ENCODE measurements around the gene P2RX3. TPM values are rescaled to one million over a fixed set of nuclear protein-coding genes. Genes with fewer than 3 reads are reported as not detected.
A peak's percentile ranks its signal among the peaks of the same experiment; 100 is the strongest.

Gene P2RX3
- total and polyA plus RNA-seq, 2 of the 8 experiments (the other 6 are each of a cell fraction or from before 2014, with no cell fraction given) = 0.45 to 0.47 TPM

DNA sequence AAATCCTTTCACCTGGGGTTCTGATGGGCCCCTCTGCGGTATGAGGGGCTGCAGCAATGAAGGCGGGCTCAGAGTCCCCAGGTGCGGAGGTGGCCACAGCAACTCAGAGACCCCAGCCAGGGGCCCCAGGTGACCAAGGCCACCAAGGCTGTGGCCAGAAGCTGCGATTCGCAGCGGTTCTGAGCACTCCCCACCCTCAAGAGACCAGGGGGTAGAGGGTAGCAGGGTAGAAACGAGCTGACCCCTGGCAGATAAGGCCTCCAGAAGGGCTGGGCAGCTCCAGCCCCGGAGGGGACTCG, 14.3 kb upstream of the P2RX3 start:
- Histone ChIP-seq H4K5ac (ENCODE audit: insufficient read length, low read depth, low read length) (peak overlapping the region; percentile 40), H2BK15ac (ENCODE audit: low read length) (no peak overlapping the region), H3K23ac (ENCODE audit: insufficient read length) (no peak overlapping the region), H3K9ac (replicated peaks in 1 of 4; ENCODE audit: extremely low read depth in 1 of 4, low read depth in 3 of 4, low read length in 3 of 4) (peak overlapping the region in 3 of 4 experiments; percentile 67 to 71 (median 68); a peak in 6 of 7 replicates), H3K23me2 (ENCODE audit: low read depth, low read length) (peaks cover 17% of the 10 kb centered on the region), H3K4me2 (ENCODE audit: insufficient read depth in 1 of 2, low read depth in 2 of 2, low read length in 2 of 2) (peak overlapping the region; percentile 74 to 78), H4K8ac (ENCODE audit: extremely low read depth, insufficient read depth, low read length) (no peak overlapping the region), H3K9me3 (ENCODE audit: insufficient read depth in 2 of 2, low read depth in 1 of 2, low read length in 1 of 2) (no peaks in the 10 kb centered on the region), H4K20me1 (replicated peaks in 1 of 2; ENCODE audit: control insufficient read depth in 1 of 2, insufficient read depth in 2 of 2, low read length in 2 of 2) (peaks cover 3 to 5% of the 10 kb centered on the region in 2 experiments), H2BK20ac (ENCODE audit: low read length) (no peak overlapping the region), H3K4ac (replicated peaks; ENCODE audit: insufficient read length, low read depth, low read length) (no peak overlapping the region), H3K27ac (ENCODE audit: low read depth, low read length) (peak overlapping the region; percentile 71; the same call in 1 of the 2 replicates), H3K18ac (ENCODE audit: extremely low read depth, low read length) (peak overlapping the region; percentile 83), H2AFZ (ENCODE audit: low read length) (no peak overlapping the region), H2BK5ac (ENCODE audit: low read depth, low read length) (no peak overlapping the region; the same call in 1 of the 2 replicates), H3K4me1 (replicated peaks in 1 of 4; ENCODE audit: control insufficient read depth in 3 of 4, insufficient read depth in 4 of 4, low read length in 3 of 4) (peaks cover 0 to 24% (median 19%) of the 10 kb centered on the region in 4 experiments; a peak in 6 of 7 replicates), H2BK12ac (ENCODE audit: low read depth, low read length) (no peak overlapping the region; the same call in 1 of the 2 replicates), H2AK5ac (ENCODE audit: low read depth, low read length) (no peak overlapping the region), H3K4me3 (ENCODE audit: extremely low read depth in 1 of 4, insufficient read depth in 2 of 4, low read depth in 3 of 4, low read length in 4 of 4) (peak overlapping the region; percentile 82 to 90 (median 88)), H3K56ac (replicated peaks; ENCODE audit: insufficient read length, low read depth, low read length) (peak overlapping the region; percentile 33), H3K36me3 (ENCODE audit: control insufficient read depth in 2 of 4, insufficient read depth in 4 of 4, low read length in 3 of 4) (peaks cover 16 to 53% (median 41%) of the 10 kb centered on the region in 4 experiments), H3K79me1 (ENCODE audit: low read depth, low read length) (peaks cover 21% of the 10 kb centered on the region), H4K91ac (replicated peaks; ENCODE audit: insufficient read length, low read length) (no peak overlapping the region), H3K27me3 (replicated peaks in 1 of 4; ENCODE audit: control insufficient read depth in 3 of 4, extremely low read depth in 1 of 4, insufficient read depth in 3 of 4, low read length in 3 of 4) (no peaks in the 10 kb centered on the region), H3K79me2 (ENCODE audit: control insufficient read depth in 1 of 2, insufficient read depth in 2 of 2, low read length in 2 of 2) (peaks cover 8 to 43% of the 10 kb centered on the region in 2 experiments), H3K14ac (ENCODE audit: insufficient read length) (no peak overlapping the region), H2BK120ac (replicated peaks; ENCODE audit: low read depth, low read length) (peak overlapping the region; percentile 56)
- POLR2A ChIA-PET (ENCODE audit: partially characterized antibody) = interaction anchor here (0.5 to 45.7 kb wide), 15 partner anchors 1 to 316 kb away, joined by 3 to 1279 read pairs (median 5); partner anchors contain the start of genes P2RX3, SERPING1, SSRP1 and TIMM10
- DNase-seq (ENCODE audit: low read depth in 1 of 2, low spot score in 2 of 2) = no peak
- TF ChIP-seq CHD2 (IDR thresholded peaks at IDR 0.05; ENCODE audit: low read length) = no peak
- TF ChIP-seq POLR2AphosphoS5 (IDR thresholded peaks at IDR 0.05; ENCODE audit: low read depth, low read length) = 0 out of 2 replicates have a peak, but pooled peaks have one; percentile 1
- CTCF ChIA-PET (ENCODE audit: partially characterized antibody) = interaction anchor here (0.7 kb wide), 1 partner anchor 27 kb away, joined by 3 read pairs; no protein-coding TSS in a partner anchor
- WGBS, 2 experiments (ENCODE audit: extremely low coverage in 1 of 2, insufficient coverage in 1 of 2, insufficient read length in 1 of 2, insufficient replicate concordance in 2 of 2, low coverage in 1 of 2, low lambda C conversion rate in 2 of 2, missing lambda C conversion rate in 1 of 2) = 11% methylated on average over 8 of the region's 9 CpGs; no CpG with 5 or more reads in 1 of the 2 experiments
- no peak for FAIRE-seq

All from H1 (cell line).